ENCODE measurements around the gene SLC30A2. TPM values are rescaled to one million over a fixed set of nuclear protein-coding genes. Genes with fewer than 3 reads are reported as not detected.
A peak's percentile ranks its signal among the peaks of the same experiment; 100 is the strongest.

Gene SLC30A2
- total RNA-seq, 1 donor from 2014 or later, result not detected

GRCh38 chr1:26005434-26006105 lies 40.3 kb downstream of the SLC30A2 start:
- H3K36me3 Mint-ChIP-seq (ENCODE audit: low read depth), result no peaks in the 10 kb centered on the region
- no peak overlapping the region for H3K27ac Mint-ChIP-seq (ENCODE audit: unreplicated experiment)
- H3K27me3 Mint-ChIP-seq (ENCODE audit: low read depth), result no peaks in the 10 kb centered on the region
- no peak overlapping the region for H3K4me3 Mint-ChIP-seq
- TF ChIP-seq CTCF (conservative IDR thresholded peaks at IDR 0.05), result no peak
- no peak for DNase-seq (ENCODE audit: low read depth, low spot score)
- peaks cover 15% of the 10 kb centered on the region for H3K4me1 Mint-ChIP-seq
- H3K9me3 Mint-ChIP-seq, result no peaks in the 10 kb centered on the region

GRCh38 chr1:26003756-26004155 lies 42.2 kb downstream of the SLC30A2 start:
- no peak for TF ChIP-seq CTCF (conservative IDR thresholded peaks at IDR 0.05)
- Mint-ChIP-seq H3K9me3 (no peaks in the 10 kb centered on the region), H3K27me3 (ENCODE audit: low read depth) (no peaks in the 10 kb centered on the region), H3K36me3 (ENCODE audit: low read depth) (no peaks in the 10 kb centered on the region), H3K27ac (ENCODE audit: unreplicated experiment) (no peak overlapping the region), H3K4me3 (no peak overlapping the region), H3K4me1 (peaks cover 10% of the 10 kb centered on the region)
- no peak for DNase-seq (ENCODE audit: low read depth, low spot score)

- no peak for DNase-seq (ENCODE audit: low read depth, low spot score)
- Mint-ChIP-seq H3K27me3 (ENCODE audit: low read depth) (no peaks in the 10 kb centered on the region), H3K9me3 (no peaks in the 10 kb centered on the region), H3K27ac (ENCODE audit: unreplicated experiment) (no peak overlapping the region), H3K4me3 (no peak overlapping the region), H3K4me1 (peaks cover 15% of the 10 kb centered on the region), H3K36me3 (ENCODE audit: low read depth) (no peaks in the 10 kb centered on the region)
- no peak for TF ChIP-seq CTCF (conservative IDR thresholded peaks at IDR 0.05)
Measured at GRCh38 chr1:26003262-26003661, 42.7 kb downstream of the SLC30A2 start.

GRCh38 chr1:25999041-25999800 lies 46.7 kb downstream of the SLC30A2 start:
- Mint-ChIP-seq H3K27me3 (ENCODE audit: low read depth) (no peaks in the 10 kb centered on the region), H3K9me3 (no peaks in the 10 kb centered on the region), H3K4me3 (peak overlapping the region; percentile 97), H3K36me3 (ENCODE audit: low read depth) (no peaks in the 10 kb centered on the region), H3K27ac (ENCODE audit: unreplicated experiment) (peak overlapping the region; percentile 74), H3K4me1 (peaks cover 37% of the 10 kb centered on the region)
- DNase-seq (ENCODE audit: low read depth, low spot score), result no peak
- TF ChIP-seq CTCF (conservative IDR thresholded peaks at IDR 0.05), result no peak

- TF ChIP-seq CTCF (conservative IDR thresholded peaks at IDR 0.05), result peak; percentile 99
- peak within 1 kb of the TSS; percentile 97 for H3K4me3 Mint-ChIP-seq
Measured at GRCh38 chr1:25997828-25998761, 47.8 kb downstream of the SLC30A2 start, which contains the start of gene PAFAH2. Gene PAFAH2, minus strand, starts transcription at chr1:25998063. Its CDS starts 7,247 bp downstream, at chr1:25990816.

More at GRCh38 chr1:25997828-25998761, 47.8 kb downstream of the SLC30A2 start, which contains the start of gene PAFAH2:
- H3K9me3 Mint-ChIP-seq, result no peaks in the 10 kb centered on the region
- DNase-seq (ENCODE audit: low read depth, low spot score), result peak; percentile 96
- H3K27ac Mint-ChIP-seq (ENCODE audit: unreplicated experiment), result peak within 1 kb of the TSS; percentile 98
- no peaks in the 10 kb centered on the region for H3K27me3 Mint-ChIP-seq (ENCODE audit: low read depth)
- no peaks in the 10 kb centered on the region for H3K36me3 Mint-ChIP-seq (ENCODE audit: low read depth)
- H3K4me1 Mint-ChIP-seq, result peaks cover 46% of the 10 kb centered on the region
